ENCODE measurements around the gene HAPSTR1.
"Not testable (repeated sequence)": the region's sequence is repeated elsewhere in the genome, so short reads cannot be mapped to it uniquely, and the experiment has no call there.

HAPSTR1 gene, protein sequence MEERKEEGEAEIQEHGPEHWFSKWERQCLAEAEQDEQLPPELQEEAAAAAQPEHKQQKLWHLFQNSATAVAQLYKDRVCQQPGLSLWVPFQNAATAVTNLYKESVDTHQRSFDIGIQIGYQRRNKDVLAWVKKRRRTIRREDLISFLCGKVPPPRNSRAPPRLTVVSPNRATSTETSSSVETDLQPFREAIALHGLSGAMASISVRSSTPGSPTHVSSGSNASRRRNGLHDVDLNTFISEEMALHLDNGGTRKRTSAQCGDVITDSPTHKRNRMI

GRCh38 chr16:9090960-9091866, at the start of gene HAPSTR1:
Gene HAPSTR1 (plus strand): TSS chr16:9091644. CDS start chr16:9092045, 401 bp downstream.
- peak; percentile 99 for DNase-seq (ENCODE audit: low read depth)

- no peak for DNase-seq (ENCODE audit: low read depth)
These were observed 48.9 kb upstream of the HAPSTR1 start for GRCh38 chr16:9042533-9042932.

DNA sequence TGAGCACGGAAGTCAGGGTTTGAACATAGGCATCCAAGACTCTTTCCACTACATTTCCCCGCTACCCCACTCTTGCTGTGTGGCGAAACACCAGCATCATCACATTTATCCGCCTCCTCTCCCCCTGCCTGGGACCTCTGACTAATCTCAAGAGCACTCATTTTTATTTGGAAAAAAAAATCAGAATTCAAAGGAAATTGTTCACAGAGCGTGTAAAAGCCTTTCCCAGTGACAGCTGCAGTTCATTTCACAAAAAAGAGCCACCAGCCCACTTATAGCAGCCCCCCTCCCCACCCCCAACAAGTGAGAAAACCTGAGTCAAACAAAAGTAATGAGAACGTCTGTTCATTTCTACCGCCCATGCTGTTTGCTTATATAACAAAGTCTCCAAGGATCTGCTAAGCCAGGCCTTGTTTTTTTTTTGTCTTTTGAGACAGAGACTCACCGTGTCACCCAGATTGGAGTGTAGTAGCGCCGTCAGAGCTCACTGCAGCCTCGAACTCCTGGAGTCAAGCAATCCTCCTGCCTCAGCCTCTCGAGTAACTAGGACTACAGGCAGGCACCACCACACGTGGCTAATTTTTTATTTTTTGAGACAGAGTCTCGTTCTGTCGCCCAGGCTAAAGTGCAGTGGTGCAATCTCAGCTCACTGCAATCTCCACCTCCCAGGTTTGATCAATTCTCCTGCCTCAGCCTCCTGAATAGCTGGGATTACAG, 48.3 kb upstream of the HAPSTR1 start:
- no peak for DNase-seq (ENCODE audit: low read depth)

- not testable (repeated sequence) for DNase-seq (ENCODE audit: low read depth)
These were observed 45.9 kb upstream of the HAPSTR1 start for GRCh38 chr16:9045562-9045961.

DNA sequence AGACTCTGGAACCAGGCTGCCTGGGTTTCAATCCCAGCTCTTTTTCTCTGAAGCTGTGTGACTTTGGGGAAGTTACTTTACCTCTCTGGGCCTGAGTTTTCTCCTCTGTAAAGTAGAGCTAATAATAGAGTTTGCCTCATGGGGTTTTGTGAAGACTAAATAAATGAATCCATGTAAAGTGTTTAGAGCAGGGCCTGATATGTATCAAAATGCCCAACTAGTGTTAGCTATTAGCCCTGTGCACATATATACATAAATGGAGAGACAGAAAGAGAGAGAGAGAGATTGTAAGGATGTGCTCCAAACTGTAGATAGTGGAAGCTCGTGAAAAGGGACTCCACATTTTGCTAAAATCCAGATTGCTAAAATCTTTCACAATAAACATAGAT, 44.8 kb upstream of the HAPSTR1 start:
- no peak for DNase-seq (ENCODE audit: low read depth)

- DNase-seq (ENCODE audit: low read depth), result peak; percentile 55
These were observed 43.6 kb upstream of the HAPSTR1 start for GRCh38 chr16:9047689-9048301.

DNA sequence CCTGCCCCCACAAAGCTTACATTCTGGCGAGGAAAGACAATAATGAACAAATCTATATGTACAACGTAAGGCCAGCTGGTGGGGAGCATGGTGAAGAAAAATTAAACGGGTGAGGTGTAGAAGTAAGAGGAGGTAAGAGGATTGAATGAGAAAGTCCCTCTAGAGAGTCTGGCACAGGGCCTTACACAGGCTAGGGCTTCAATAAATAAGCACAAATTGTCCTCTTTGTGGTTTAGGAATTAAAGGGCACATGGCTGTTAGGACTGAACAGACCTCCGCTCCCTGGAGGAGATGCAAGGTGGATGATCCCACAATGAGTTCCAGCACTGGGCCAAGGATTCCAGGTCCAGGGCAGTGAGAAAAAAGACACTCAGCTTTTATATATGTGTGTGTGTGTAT, 43.1 kb upstream of the HAPSTR1 start:
- no peak for DNase-seq (ENCODE audit: low read depth)

- no peak for DNase-seq (ENCODE audit: low read depth)
These were observed 42.2 kb upstream of the HAPSTR1 start for GRCh38 chr16:9049241-9049640.

DNA sequence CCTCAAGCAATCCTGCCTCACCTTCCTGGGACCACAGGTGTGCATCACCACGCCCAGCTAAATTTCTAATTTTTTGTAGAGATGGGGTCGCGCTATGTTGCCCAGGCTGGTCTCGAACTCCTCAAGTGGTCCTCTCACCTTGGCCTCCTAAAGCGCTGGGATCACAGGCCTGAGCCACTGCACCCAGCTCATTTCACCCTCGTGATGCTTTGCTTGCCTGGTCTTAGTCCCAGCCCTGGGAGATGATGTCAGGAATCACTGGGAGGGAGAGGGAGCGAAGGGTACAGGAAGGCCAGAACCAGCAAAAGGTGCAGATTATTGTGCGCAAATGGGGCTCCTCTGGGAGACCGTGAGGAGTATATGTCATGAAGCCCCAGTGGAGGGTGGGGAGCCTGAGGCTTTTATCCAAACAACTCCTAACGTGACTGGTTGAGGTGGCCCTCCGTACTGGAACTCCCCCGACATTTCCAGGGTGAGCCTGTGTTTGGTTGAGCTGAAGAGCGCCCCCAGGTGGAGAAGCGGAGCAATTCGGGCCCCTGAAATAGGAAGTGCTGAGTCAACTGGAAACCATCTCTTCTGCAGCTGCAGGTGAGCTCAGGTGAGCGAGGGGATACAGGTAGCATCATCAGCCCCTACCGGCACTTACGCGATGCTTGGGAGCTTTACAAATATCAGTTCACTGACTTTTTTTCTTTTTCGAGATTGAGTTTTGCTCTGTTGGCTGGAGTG, 41.2 kb upstream of the HAPSTR1 start:
- no peak for DNase-seq (ENCODE audit: low read depth)

GRCh38 chr16:9053006-9053601, 38.3 kb upstream of the HAPSTR1 start:
- no peak for DNase-seq (ENCODE audit: low read depth)

GRCh38 chr16:9054460-9054859, 37.0 kb upstream of the HAPSTR1 start:
- DNase-seq (ENCODE audit: low read depth), result no peak

DNA sequence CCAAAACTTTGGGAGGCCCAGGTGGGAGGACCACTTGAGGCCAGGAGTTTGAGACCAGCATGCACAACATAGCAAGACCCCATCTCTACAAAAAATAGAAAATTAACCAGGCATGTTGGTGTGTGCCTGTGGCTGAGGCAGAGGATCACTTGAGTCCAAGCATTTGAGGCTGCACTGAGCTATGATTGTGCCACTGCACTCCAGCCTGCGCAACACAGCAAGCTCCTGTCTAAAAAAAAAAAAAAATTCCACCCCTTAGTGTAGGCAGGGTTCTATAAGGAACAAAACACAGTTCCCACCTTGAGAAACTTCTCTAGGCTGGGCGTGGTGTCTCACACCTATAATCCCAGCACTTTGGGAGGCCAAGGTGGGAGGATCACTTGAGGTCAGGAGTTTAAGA, 36.3 kb upstream of the HAPSTR1 start:
- DNase-seq (ENCODE audit: low read depth), result no peak

GRCh38 chr16:9055661-9056060, 35.8 kb upstream of the HAPSTR1 start:
- no peak for DNase-seq (ENCODE audit: low read depth)

DNA sequence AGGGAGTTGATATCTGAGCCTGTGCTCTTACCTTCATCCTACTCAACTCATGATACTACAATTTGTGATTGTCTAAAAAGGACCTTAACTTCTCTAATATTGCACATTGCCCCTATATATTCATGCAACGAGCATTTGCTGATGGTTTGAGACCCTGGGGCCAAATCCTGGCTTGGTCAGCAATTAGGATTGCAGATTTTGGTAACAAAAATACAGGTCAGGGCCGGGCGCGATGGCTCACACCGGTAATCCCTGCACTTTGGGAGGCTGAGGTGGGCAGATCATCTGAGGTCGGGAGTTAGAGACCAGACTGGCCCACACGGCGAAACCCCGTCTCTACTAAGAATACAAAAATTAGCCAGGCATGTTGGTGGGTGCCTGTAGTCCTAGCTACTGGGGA, 35.4 kb upstream of the HAPSTR1 start:
- DNase-seq (ENCODE audit: low read depth), result no peak

DNA sequence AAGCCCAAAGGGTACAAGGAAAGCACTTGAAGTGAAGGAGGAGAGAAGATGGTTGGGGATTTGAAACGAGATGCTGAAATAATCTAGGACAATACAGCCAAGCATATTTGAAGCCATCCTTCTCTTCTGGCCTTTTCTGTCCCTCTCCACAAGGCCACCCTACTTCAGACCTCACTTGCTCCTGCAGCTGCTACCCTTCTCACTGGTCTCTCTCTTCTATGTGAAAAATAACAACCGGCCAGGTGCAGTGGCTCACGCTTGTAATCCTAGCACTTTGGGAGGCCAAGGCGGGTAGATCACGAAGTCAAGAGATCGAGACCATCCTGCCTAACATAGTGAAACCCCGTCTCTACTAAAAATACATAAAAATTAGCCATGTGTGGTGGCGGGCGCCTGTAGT, 33.2 kb upstream of the HAPSTR1 start:
- DNase-seq (ENCODE audit: low read depth), result no peak

- no peak for DNase-seq (ENCODE audit: low read depth)
These were observed 31.2 kb upstream of the HAPSTR1 start for GRCh38 chr16:9060225-9060624.

GRCh38 chr16:9061358-9061813, 30.1 kb upstream of the HAPSTR1 start:
- DNase-seq (ENCODE audit: low read depth), result no peak

DNA sequence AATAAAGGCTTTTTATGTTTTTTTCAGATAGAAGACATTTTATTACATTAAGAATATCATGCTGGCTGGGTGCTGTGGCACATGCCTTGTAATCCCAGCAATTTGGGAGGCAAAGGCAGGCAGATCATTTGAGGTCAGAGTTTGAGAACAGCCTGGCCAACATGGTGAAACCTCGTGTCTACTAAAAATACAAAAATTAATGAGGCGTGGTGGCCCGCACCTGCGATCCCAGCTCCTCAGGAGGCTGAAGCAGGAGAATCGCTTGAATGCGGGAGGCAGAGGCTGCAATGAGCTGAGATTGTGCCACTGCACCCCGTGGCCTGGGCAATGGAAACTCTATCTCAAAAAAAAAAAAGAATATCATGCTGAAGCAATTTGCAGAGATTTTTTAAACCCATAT, 29.1 kb upstream of the HAPSTR1 start:
- DNase-seq (ENCODE audit: low read depth), result no peak

DNA sequence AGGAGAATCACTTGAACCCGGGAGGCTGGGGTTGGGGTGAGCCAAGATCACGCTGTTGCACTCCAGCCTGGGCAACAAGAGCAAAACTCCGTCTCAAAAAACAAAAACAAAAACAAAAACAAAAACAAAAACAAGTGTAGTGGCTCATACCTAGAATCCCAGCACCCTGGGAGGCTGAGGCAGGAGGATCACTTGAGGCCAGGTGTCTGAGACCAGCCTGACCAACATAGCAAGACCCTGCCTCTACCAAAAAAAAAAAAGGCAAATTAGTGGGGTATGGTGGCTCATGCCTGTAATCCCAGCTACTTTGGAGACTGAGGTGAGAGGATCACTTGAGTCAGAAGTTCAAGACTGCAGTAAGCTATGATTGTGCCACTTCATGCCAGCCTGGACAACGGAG, 26.4 kb upstream of the HAPSTR1 start:
- no peak for DNase-seq (ENCODE audit: low read depth)

- DNase-seq (ENCODE audit: low read depth), result no peak
These were observed 22.6 kb upstream of the HAPSTR1 start for GRCh38 chr16:9068886-9069285.

DNA sequence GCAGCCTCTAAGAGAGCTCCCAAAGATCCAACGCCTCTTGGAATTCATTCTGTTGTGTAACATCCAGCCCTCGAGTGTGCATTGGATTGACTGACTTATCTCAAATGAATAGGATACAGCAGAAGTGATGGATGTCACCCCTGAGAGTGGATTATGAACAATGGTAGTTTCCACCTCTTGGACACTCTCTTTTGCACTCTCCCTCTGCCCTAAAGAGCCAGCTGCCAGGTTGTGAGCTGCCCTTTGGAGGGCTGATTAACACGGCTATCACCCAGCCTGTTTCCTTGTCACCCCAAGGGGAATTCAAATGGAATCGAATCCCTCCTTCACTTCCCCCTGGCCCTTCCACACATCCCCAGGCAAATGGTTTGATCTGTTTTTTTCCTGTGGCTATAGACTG, 21.2 kb upstream of the HAPSTR1 start:
- no peak for DNase-seq (ENCODE audit: low read depth)

Measured in stimulated activated CD4-positive, alpha-beta T cell treated with anti-CD3 and anti-CD28 coated beads, Interleukin-2, amount 100 ng/mL, for 4 hours (primary cell).